DND-41 (cell line): ENCODE data around the gene SLCO2A1.

Source experiments
- ATAC-seq: fragments of 200-7000 bp; cut with Tn5 transposase; 3 replicates; pipeline ENCODE4 v1.9.1; 2021; ENCODE audit warnings: low read depth; ENCODE audit not compliant: insufficient read depth
- DNase-seq: peaks from one replicate; pipeline ENCODE4 v3.0.0-alpha.2; 2020
- H2AFZ ChIP-seq: 2 replicates; pipeline ENCODE4 v1.6.0; 2012; ENCODE audit warnings: low read depth, low read length
- H3K27ac ChIP-seq: 2 replicates; pipeline ENCODE4 v1.5.1; 2012; ENCODE audit warnings: low read length, inconsistent platforms
- H3K27me3 ChIP-seq: fragments of 200-600 bp; sonication (generic); 2 replicates; pipeline ENCODE4 v1.6.0; 2012; ENCODE audit warnings: low read length, mild to moderate bottlenecking, inconsistent platforms; ENCODE audit not compliant: insufficient read depth, poor library complexity
- H3K36me3 ChIP-seq: 2 replicates; pipeline ENCODE4 v1.5.1; 2012; ENCODE audit warnings: low read length, inconsistent platforms; ENCODE audit not compliant: insufficient read depth
- H3K4me1 ChIP-seq: 2 replicates; pipeline ENCODE4 v1.5.1; 2012; ENCODE audit warnings: mild to moderate bottlenecking, low read length; ENCODE audit not compliant: insufficient read depth
- H3K4me2 ChIP-seq: 2 replicates; pipeline ENCODE4 v1.6.0; 2012; ENCODE audit warnings: mild to moderate bottlenecking, moderate library complexity, low read length, inconsistent platforms; ENCODE audit not compliant: insufficient read depth
- H3K4me3 ChIP-seq, 2 experiments: fragments of 200-600 bp in 1 of 2; shearing (Covaris generic) in 1 of 2; 2 replicates each; pipeline ENCODE4 v1.5.1; 2012 to 2016; ENCODE audit warnings: inconsistent platforms in 2 of 2, low read length in 2 of 2, mild to moderate bottlenecking in 2 of 2, low read depth in 1 of 2, moderate library complexity in 1 of 2
- H3K79me2 ChIP-seq: 2 replicates; pipeline ENCODE4 v1.6.0; 2012; ENCODE audit warnings: low read length, inconsistent platforms; ENCODE audit not compliant: insufficient read depth
- H3K9ac ChIP-seq: 2 replicates; pipeline ENCODE4 v1.6.0; 2012; ENCODE audit warnings: low read depth, mild to moderate bottlenecking, inconsistent platforms, low read length, moderate library complexity
- H3K9me3 ChIP-seq: 2 replicates; pipeline ENCODE4 v1.5.1; 2012; ENCODE audit warnings: low read length, moderate library complexity, mild to moderate bottlenecking, inconsistent platforms; ENCODE audit not compliant: insufficient read depth, severe bottlenecking
- H4K20me1 ChIP-seq: 2 replicates; pipeline ENCODE4 v1.6.0; 2012; ENCODE audit warnings: low read length; ENCODE audit not compliant: insufficient read depth
- EZH2 ChIP-seq: IDR thresholded peaks from 3 replicates; pipeline ENCODE4 v1.6.1; 2012; ENCODE audit warnings: borderline replicate concordance, low read depth, mild to moderate bottlenecking, moderate library complexity, low read length, inconsistent platforms; ENCODE audit not compliant: severe bottlenecking
- TF ChIP-seq, protein P1 (sequence below): IDR thresholded peaks from 2 replicates; pipeline ENCODE4 v1.5.1; 2012; ENCODE audit warnings: borderline replicate concordance, low read length, moderate library complexity, mild to moderate bottlenecking; ENCODE audit not compliant: poor library complexity, severe bottlenecking; ENCODE audit errors: extremely low read depth

The SLCO2A1 gene

DNA sequence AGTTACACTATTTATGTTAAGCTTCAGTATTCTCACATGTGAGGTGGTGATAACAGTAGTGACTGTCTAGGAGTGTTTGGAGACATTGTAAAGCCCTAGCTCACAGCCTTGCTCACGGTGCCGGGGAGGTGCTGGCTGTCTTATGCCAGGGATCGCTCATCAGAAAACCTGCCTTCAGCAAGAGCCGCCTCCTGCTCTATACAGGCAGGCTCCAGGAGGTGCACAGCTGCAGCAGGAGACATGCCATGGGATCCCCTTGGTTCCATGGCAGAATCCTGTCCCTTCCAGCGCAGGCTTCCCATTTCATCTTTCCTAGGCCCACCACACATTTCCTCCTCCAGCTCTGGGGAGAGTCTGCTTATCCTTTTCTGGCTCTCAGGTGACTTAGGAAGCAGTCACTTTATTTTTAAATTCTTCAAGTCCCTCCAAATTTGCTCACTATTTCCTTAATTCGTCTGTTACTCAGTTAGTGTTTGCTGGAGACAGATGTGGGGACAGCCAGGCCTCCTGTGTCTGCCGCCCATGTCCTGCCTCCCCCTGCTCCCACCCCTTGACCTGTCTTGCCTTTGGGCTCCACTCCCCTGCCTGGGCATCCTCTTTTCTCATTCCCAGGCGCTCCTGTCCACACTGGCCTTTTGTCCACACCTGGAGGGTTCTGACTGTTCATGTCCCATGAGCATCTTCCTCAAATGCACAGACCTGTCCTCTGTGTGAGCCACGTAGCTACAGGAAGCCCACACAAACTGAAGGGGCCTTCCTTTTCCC lies 31.7 kb downstream of the SLCO2A1 start:
- Histone ChIP-seq H4K20me1 (no peaks in the 10 kb centered on the region), H3K27me3 (peaks cover 9% of the 10 kb centered on the region), H2AFZ (no peak overlapping the region), H3K4me3 (no peak overlapping the region), H3K4me2 (no peak overlapping the region), H3K27ac (no peak overlapping the region), H3K36me3 (no peaks in the 10 kb centered on the region), H3K9ac (no peak overlapping the region), H3K9me3 (no peaks in the 10 kb centered on the region), H3K4me1 (no peaks in the 10 kb centered on the region), H3K79me2 (no peaks in the 10 kb centered on the region)
- TF ChIP-seq EZH2 = no peak
- TF ChIP-seq, protein P1, sequence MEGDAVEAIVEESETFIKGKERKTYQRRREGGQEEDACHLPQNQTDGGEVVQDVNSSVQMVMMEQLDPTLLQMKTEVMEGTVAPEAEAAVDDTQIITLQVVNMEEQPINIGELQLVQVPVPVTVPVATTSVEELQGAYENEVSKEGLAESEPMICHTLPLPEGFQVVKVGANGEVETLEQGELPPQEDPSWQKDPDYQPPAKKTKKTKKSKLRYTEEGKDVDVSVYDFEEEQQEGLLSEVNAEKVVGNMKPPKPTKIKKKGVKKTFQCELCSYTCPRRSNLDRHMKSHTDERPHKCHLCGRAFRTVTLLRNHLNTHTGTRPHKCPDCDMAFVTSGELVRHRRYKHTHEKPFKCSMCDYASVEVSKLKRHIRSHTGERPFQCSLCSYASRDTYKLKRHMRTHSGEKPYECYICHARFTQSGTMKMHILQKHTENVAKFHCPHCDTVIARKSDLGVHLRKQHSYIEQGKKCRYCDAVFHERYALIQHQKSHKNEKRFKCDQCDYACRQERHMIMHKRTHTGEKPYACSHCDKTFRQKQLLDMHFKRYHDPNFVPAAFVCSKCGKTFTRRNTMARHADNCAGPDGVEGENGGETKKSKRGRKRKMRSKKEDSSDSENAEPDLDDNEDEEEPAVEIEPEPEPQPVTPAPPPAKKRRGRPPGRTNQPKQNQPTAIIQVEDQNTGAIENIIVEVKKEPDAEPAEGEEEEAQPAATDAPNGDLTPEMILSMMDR = no peak
- DNase-seq (no peak), ATAC-seq (no peak)

DNA sequence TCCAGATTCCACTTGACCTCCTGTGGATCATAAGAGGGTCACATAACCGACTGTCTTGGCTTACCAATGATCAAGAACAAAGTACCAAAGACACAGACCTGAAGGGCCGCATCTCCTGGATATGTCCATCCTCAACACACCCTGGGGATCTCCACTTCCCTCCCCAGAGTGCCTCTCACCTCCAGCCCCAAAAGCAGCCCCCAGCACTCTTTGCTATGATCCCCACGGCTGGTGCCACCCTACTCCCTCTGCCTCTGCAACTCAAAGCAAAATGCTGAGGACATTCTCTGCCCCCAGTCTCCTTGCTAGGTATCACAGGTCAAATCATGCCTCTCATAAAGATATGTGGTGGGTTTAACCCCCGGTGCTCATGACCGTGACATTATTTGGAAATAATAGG lies 32.7 kb downstream of the SLCO2A1 start:
- no peak overlapping the region for H3K4me2 ChIP-seq
- TF ChIP-seq EZH2 = no peak
- TF ChIP-seq, protein P1 = no peak
- DNase-seq (no peak), ATAC-seq (no peak)
- no peaks in the 10 kb centered on the region for H4K20me1 ChIP-seq
- H3K27me3 ChIP-seq = peaks cover 9% of the 10 kb centered on the region
- H3K9ac ChIP-seq = no peak overlapping the region
- no peak overlapping the region for H2AFZ ChIP-seq
- H3K36me3 ChIP-seq = no peaks in the 10 kb centered on the region
- no peaks in the 10 kb centered on the region for H3K79me2 ChIP-seq
- H3K4me1 ChIP-seq = no peaks in the 10 kb centered on the region
- no peaks in the 10 kb centered on the region for H3K9me3 ChIP-seq
- H3K4me3 ChIP-seq = no peak overlapping the region
- H3K27ac ChIP-seq = no peak overlapping the region

DNA sequence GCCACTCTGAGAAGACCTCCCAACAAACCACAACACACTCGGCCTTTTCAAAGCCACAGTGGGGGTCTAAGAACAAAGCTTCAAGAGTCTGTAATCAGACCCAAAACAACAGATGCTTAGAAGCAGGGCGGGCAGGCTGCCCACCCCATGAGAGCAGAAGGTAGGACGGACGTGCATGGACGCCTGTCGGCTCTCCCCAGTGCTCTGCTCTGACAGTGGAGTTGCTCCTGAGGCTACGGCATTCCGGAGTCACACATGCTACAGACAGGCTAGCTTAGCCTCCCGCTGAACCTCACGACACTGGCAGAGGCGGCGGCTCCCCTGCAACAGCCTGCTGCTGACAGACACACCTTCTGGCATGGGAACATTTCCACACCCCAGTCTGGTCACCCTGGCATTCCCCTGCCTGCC lies 33.5 kb downstream of the SLCO2A1 start:
- no peak for ATAC-seq
- DNase-seq = no peak
- H3K79me2 ChIP-seq = no peaks in the 10 kb centered on the region

More for the DNA sequence above, 33.5 kb downstream of the SLCO2A1 start:
- Histone ChIP-seq H3K27ac (no peak overlapping the region), H3K36me3 (no peaks in the 10 kb centered on the region), H3K9ac (no peak overlapping the region), H3K4me3 (no peak overlapping the region), H4K20me1 (no peaks in the 10 kb centered on the region), H3K27me3 (peaks cover 9% of the 10 kb centered on the region), H2AFZ (no peak overlapping the region), H3K9me3 (no peaks in the 10 kb centered on the region), H3K4me2 (no peak overlapping the region), H3K4me1 (no peaks in the 10 kb centered on the region)
- TF ChIP-seq, protein P1 = no peak
- no peak for TF ChIP-seq EZH2
